ENCODE data around the gene CT47C1. TPM values are rescaled to one million over a fixed set of nuclear protein-coding genes. Genes with fewer than 3 reads are reported as not detected.

Gene CT47C1
- polyA plus RNA-seq, 1 of the 3 experiments (the other 2 are of a cell fraction): not detected

- no peak overlapping the region for H3K4me2 ChIP-seq
- H3K27ac ChIP-seq (ENCODE audit: low read depth in 2 of 2, low read length in 1 of 2): no peak overlapping the region
- H2AFZ ChIP-seq (ENCODE audit: low read depth): no peak overlapping the region
- DNase-seq: peak; percentile 53
- no peaks in the 10 kb centered on the region for H3K9me2 ChIP-seq
- ChIA-PET CTCF (interaction anchor here (0.6 to 2.4 kb wide), 20 partner anchors 11 to 162 kb away, joined by 3 to 13 read pairs (median 4); no protein-coding TSS in a partner anchor), POLR2A (no interaction called here)
- no peaks in the 10 kb centered on the region for H4K20me1 ChIP-seq (ENCODE audit: insufficient read depth)
- H3K4me3 ChIP-seq (ENCODE audit: low read depth in 2 of 2, low read length in 1 of 2): no peak overlapping the region
- H3K27me3 ChIP-seq (ENCODE audit: insufficient read depth): peaks cover 78% of the 10 kb centered on the region
- H3K9me3 ChIP-seq: no peaks in the 10 kb centered on the region
- no peaks in the 10 kb centered on the region for H3K4me1 ChIP-seq (ENCODE audit: control insufficient read depth in 1 of 2, insufficient read depth in 2 of 2, low read depth in 1 of 2, low read length in 1 of 2)
- no peaks in the 10 kb centered on the region for H3K79me2 ChIP-seq (ENCODE audit: insufficient read depth)
- no peaks in the 10 kb centered on the region for H3K36me3 ChIP-seq (replicated peaks in 1 of 2; ENCODE audit: control insufficient read depth in 1 of 2, insufficient read depth in 2 of 2, low read length in 1 of 2)
- TF ChIP-seq RAD21 (IDR thresholded peaks at IDR 0.05; ENCODE audit: low read length): peak; percentile 68
- TF ChIP-seq CTCF (IDR thresholded peaks at IDR 0.05): peak; percentile 74
- TF ChIP-seq SMC3 (IDR thresholded peaks at IDR 0.05; ENCODE audit: low read depth, low read length): peak; percentile 62
- TF ChIP-seq TEAD4 (IDR thresholded peaks at IDR 0.05; ENCODE audit: borderline replicate concordance, insufficient read depth): no peak
- WGBS (ENCODE audit: low lambda C conversion rate): 2% methylated on average over 6 of the region's 6 CpGs
- no peak overlapping the region for H3K9ac ChIP-seq
- H3F3A ChIP-seq (replicated peaks; ENCODE audit: insufficient read depth): no peaks in the 10 kb centered on the region
These were observed 46.1 kb downstream of the CT47C1 start for GRCh38 chrX:119118780-119119395.

DNA sequence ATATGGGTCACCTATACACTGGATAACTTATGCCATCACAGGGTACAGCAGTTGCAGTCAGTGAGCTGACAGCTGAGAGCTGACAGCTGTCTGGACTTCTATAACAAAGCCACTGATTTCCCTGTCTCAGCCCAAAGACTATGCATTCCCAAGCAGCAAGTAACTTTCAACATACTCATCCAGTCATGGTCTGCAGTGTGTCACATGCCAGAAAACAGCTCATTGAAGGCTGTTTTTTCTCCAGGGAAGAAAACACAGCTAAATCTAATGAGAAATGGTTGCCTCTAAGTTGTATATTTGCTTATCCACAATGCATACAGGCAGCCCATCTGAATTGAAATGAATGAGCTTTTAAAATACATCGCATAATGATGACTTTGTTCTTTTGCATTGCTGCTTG, 48.5 kb downstream of the CT47C1 start:
- Histone ChIP-seq H3K79me2 (ENCODE audit: insufficient read depth) (no peaks in the 10 kb centered on the region), H3K9me2 (no peaks in the 10 kb centered on the region), H2AFZ (ENCODE audit: low read depth) (no peak overlapping the region), H3K27me3 (ENCODE audit: insufficient read depth) (peaks cover 62% of the 10 kb centered on the region), H3K4me2 (no peak overlapping the region), H3K9ac (no peak overlapping the region), H3K4me1 (ENCODE audit: control insufficient read depth in 1 of 2, insufficient read depth in 2 of 2, low read depth in 1 of 2, low read length in 1 of 2) (no peaks in the 10 kb centered on the region), H3K4me3 (ENCODE audit: low read depth in 2 of 2, low read length in 1 of 2) (no peak overlapping the region), H4K20me1 (ENCODE audit: insufficient read depth) (no peaks in the 10 kb centered on the region), H3K27ac (ENCODE audit: low read depth in 2 of 2, low read length in 1 of 2) (no peak overlapping the region), H3K9me3 (no peaks in the 10 kb centered on the region), H3K36me3 (replicated peaks in 1 of 2; ENCODE audit: control insufficient read depth in 1 of 2, insufficient read depth in 2 of 2, low read length in 1 of 2) (no peaks in the 10 kb centered on the region), H3F3A (replicated peaks; ENCODE audit: insufficient read depth) (no peaks in the 10 kb centered on the region)
- POLR2A ChIA-PET: no interaction called here
- 3% methylated on average over 1 of the region's 1 CpG for WGBS (ENCODE audit: low lambda C conversion rate)
- DNase-seq: no peak
- TF ChIP-seq PBX3 (IDR thresholded peaks at IDR 0.05) (no peak), RFX5 (IDR thresholded peaks at IDR 0.05; ENCODE audit: low read length) (no peak), TEAD4 (IDR thresholded peaks at IDR 0.05; ENCODE audit: borderline replicate concordance, insufficient read depth) (no peak), TAF1 (IDR thresholded peaks at IDR 0.05; ENCODE audit: borderline replicate concordance, low read depth, low read length) (no peak), FOXM1 (IDR thresholded peaks at IDR 0.05; ENCODE audit: low read depth) (no peak), ELF1 (IDR thresholded peaks at IDR 0.05) (no peak), POLR2AphosphoS5 (IDR thresholded peaks at IDR 0.05; ENCODE audit: low read depth, low read length) (no peak), JUND (IDR thresholded peaks at IDR 0.05) (no peak), RXRA (IDR thresholded peaks at IDR 0.05; ENCODE audit: borderline replicate concordance, low read depth) (no peak), CHD2 (IDR thresholded peaks at IDR 0.05; ENCODE audit: low read length, partially characterized antibody) (no peak), MXI1 (IDR thresholded peaks at IDR 0.05; ENCODE audit: low read depth, low read length) (no peak), RAD21 (IDR thresholded peaks at IDR 0.05; ENCODE audit: low read length) (no peak)
- TF ChIP-seq, protein P1, sequence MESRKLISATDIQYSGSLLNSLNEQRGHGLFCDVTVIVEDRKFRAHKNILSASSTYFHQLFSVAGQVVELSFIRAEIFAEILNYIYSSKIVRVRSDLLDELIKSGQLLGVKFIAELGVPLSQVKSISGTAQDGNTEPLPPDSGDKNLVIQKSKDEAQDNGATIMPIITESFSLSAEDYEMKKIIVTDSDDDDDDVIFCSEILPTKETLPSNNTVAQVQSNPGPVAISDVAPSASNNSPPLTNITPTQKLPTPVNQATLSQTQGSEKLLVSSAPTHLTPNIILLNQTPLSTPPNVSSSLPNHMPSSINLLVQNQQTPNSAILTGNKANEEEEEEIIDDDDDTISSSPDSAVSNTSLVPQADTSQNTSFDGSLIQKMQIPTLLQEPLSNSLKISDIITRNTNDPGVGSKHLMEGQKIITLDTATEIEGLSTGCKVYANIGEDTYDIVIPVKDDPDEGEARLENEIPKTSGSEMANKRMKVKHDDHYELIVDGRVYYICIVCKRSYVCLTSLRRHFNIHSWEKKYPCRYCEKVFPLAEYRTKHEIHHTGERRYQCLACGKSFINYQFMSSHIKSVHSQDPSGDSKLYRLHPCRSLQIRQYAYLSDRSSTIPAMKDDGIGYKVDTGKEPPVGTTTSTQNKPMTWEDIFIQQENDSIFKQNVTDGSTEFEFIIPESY (IDR thresholded peaks at IDR 0.05; ENCODE audit: borderline replicate concordance, low read depth): no peak
- CTCF ChIA-PET: interaction anchor here (0.7 to 1.3 kb wide), 4 partner anchors 11 to 74 kb away, joined by 3 to 4 read pairs (median 3); no protein-coding TSS in a partner anchor

Data from SK-N-SH (cell line).